HG03103 (cell line): ENCODE data around the gene RRP8.

Experiments
- ATAC-seq: cut with Tn5 transposase; IDR thresholded peaks from one replicate; pipeline ENCODE4 v1.9.1; 2021; ENCODE audit warnings: low read depth; ENCODE audit not compliant: unreplicated experiment

The RRP8 gene

DNA sequence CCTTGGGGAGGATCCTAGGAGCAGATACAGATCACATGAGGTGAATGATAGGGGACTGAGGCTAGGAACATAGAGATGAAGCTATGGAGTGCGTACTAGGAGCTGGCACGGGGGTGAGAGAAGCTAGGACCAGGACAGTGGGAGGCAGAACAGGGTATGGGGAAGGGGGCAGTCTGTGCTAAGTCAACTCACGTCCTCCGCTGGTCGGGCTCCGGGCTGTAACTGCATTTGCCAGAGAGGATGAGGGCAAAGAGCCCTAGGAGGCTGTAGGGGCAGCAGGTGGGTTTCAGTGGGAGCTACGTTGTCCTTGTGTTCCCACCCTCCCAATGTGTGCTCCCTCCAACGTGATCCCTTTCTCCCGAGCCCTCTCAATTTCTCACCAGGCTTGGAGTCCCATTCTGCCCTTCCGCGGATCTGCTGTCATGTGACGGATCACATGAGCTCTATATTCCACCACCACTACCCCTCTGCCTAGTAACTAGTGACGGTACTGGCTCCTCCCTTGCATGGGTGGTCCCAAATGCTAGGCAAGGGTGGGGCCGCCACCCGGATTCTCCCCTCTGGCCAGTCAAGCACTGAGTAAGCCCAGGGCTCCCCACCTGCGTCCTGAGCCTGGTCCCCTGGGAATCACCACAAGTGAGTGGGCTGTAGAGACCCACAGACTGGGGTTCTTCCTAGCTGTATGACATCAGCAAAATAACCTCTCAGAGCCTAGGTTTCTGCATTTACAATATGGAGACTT, 15.8 kb upstream of the RRP8 start, which contains the start of gene TPP1:
TSS of gene TPP1 (minus strand) at position 419 of the 742 bp plus-strand sequence. CDS start at position 397, 22 bp downstream.
- ATAC-seq, result peak; percentile 99

DNA sequence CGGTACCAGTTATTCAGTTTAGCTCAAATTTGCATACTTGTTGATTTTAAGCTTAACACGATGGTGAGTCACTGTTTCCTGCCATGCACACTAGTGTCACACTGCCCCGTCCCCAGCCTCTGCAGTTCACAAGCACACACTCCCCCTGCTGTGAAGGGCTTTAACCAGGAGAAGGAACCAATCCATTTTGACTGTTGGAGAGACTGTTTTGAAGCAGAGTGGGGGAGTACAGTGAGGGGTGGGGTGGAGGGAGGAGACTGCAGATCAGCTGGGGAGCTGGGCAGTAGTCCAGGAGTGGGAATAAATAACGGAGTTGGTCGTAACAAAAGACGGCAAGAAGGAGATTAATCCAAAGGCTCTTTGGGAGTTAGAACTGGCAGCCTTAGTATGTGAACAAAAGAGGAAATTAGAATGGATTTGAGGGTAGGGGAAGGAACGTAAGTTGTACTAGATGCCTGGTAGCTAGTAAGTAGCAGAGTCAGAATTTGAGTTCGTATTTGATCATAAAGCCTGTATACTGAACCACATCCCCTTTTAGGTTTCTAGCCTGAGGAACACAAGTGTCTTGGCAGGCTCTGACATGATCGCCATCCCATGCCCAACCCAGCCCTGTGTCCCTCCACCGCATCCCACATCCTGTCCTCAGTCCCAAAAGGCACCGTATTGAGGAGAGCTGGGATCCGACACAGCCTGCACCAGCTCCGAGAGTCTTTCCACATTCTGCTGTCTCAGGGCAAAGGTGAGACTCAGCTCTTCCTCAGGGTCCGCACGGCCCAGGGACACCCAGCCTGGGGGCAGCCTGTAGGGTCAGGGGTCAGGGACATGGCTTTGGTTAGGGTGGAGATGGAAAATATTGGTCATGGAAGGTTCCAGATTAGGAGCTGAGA, 14.9 kb upstream of the RRP8 start:
- no peak for ATAC-seq

DNA sequence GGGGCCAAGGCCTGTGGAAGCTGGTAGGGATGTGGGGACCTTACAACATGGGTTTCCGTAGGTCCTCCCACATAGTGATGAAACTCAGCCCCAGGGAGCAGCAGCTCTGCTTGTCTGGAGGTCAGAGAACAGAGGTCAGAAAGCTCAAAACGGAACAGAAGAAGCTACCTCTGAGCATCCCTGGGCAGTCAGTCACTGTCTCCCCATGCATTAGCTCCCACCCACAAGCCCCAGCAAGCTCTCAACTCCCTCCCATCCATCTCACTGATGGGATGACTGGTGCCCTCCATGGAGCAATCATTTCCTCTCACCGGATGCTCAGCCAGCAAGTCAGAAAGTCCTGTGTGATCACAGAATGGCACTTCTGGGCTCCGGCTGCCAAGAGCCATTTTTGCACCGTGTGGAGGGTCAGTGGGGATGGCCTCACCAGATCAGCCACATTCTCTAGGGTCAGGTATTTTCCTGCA, 13.9 kb upstream of the RRP8 start:
- no peak for ATAC-seq

DNA sequence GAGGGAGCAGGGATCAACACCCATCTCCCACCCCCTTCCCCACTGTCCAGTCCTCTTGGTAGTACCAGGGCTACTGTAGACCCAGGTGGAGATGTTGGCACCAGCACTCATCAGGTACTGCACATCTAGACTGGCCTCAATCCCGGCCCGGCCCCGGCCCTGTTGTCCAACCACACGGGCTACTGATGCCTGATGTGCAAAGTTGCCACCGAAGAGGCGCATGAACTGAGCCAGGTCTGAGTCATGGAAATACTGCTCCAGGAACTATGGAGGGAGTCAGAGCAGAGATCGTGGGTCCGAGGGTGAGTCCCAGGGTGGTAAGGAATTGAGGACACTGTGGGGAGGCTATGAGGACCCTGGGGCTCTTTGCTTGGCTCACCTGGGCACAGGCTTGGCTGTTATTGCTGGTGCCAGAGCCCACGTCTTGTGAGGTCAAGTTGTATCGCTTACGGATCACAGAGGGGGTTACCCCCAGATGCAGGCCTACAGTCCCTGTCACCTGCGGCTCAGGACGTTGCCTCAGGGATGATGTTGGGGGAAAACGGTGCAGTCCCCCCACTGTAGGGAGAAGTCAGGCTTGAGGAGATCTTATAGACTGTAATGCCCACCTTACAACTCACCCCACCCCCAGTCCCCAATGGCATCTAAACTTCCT, 13.3 kb upstream of the RRP8 start:
- no peak for ATAC-seq

DNA sequence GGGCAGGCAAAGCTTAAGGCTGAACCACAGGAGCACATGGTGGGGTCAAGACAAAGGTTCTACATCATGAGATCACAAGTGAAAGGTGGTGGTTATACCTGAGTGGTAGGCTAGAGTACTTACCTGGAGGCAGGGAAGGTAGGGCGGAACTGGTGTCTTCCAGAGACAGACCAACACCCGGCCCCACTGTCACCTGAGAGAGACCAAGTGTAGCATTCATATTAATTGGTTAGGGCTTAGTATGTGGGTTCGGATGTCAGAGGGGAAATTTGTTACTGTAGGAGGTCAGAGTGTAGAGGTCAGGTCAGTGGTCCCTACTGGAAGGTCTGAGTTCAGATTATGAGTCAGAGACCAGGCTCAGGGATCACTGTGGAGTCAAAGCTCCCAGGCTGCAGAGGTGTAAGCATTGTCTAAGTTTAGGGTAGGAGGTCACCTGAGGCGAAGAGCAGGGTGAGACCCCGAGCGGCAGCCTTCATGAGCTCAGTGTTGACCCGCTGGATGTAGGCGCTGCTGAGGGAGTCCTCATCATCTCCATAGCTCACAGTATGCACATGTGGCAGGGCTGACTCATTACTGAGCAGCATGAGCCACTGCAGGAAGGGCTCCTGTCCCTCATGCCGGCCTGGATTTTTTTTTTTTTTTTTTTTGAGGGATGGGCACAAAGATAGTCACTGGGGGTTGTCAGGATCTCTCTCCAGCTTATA, 12.6 kb upstream of the RRP8 start:
- no peak for ATAC-seq

DNA sequence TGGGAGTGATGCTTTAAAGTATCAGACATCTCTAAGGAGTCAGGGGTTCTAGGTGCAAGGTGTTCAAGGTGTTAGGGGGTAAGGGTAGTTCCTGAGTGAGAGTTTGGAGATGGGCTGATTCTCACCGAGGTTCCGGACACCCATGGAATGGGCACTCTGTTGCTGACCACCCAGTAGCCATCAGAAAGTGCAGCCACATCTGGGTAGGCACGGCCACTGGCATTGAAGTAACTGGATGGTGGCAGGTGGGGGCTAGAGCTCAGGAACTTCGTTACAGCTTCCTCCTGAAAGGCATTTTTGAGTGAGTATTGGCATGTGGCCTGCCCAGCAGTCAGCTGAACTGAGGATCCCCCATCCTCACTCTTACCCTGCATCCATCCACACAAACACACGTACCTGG, 11.6 kb upstream of the RRP8 start:
- ATAC-seq, result no peak

DNA sequence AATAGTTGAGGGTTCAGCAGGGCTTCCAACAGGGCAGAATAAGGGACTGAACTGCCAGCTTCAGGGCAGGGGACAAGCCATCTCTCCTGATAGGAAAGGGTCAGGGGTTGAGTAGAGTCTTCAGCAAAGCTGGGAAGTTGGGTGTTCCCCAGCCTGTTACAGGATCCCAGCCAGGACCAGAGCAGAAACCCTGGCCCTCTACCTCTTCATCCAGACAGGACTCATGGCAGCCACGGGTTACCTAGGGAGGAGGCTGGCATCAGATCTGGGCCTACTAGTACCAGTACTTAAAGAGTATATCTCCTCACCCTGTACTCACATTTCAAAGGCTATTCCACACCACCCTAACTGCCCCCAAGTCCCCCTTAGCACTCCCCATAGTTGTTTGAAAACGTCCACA, 11.0 kb upstream of the RRP8 start:
- ATAC-seq, result no peak

DNA sequence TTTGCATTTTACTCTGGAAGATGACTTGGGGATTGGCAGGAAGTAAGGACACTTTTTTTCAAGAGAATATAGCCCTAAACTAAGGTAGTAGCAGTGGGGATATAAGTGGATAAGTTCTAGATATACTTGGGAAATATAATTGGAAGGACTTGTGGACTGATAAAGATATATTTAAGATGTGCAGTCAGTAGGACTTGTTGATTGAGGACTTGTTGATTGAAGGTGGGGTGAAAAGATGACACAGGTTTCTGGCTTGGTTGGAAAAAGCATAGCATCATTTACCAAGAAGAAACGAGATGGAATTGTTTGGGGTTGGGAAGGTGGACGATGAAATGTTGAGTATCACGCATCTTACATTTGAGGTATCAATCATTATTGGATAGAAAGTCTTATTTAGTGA, 10.1 kb upstream of the RRP8 start:
- ATAC-seq, result no peak

DNA sequence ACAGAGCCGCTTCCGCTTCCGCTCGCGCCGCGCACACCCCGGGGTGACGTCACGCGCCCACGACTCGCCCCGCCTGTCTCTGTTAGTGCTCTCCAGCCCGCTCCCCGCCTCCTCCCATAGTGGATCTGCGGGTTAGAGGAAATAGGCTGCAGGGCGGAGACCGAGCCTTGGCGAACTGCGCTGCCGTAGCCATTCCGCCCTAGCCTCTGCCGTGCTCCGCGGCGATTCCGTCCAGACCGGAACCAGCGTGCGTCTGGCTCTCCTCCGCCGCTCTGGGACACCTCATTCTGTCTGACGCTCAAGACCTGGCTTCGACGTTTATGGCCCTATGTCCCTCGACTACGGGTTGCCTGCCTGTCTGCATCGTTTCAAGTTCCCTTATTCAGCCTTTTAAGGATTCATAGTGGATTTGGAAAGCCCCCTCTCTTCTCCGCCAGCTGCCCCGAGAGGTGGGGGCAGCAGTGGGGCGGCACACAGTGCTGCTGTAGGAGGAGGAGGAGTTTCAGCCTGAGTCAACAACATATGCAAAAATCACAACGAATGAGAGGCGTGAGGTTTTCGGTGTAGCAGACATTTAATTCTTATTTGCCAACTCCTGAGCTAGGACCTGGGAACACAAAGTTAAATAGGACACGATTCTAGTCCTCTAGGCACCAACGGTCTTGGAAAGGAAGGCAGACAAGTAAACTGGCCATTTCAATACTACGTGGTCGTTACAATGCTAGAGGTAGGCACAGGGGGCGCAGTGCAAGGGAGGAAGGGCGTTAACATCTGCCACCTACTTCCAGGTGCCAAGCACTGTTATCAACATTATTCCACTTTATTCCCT, 9.0 kb upstream of the RRP8 start, which contains the start of gene TAF10:
TSS of gene TAF10 (minus strand) at position 4 of the 829 bp plus-strand sequence. CDS start 27 bp downstream, outside the sequence.
- peak; percentile 75 for ATAC-seq

DNA sequence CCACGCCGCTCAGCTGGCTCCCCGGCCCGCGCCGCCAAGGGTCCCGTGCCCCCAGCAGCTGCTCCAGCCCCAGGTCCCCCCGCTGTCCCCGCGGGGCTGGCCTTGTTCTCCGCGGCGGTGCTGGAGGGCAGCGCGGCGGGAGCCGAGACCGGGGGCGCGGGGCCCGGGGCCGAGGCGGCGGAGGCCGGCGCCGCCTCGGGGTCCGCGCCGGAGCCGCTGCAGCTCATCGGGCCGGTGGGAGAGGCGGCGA, 8.5 kb upstream of the RRP8 start:
- peak; percentile 20 for ATAC-seq

DNA sequence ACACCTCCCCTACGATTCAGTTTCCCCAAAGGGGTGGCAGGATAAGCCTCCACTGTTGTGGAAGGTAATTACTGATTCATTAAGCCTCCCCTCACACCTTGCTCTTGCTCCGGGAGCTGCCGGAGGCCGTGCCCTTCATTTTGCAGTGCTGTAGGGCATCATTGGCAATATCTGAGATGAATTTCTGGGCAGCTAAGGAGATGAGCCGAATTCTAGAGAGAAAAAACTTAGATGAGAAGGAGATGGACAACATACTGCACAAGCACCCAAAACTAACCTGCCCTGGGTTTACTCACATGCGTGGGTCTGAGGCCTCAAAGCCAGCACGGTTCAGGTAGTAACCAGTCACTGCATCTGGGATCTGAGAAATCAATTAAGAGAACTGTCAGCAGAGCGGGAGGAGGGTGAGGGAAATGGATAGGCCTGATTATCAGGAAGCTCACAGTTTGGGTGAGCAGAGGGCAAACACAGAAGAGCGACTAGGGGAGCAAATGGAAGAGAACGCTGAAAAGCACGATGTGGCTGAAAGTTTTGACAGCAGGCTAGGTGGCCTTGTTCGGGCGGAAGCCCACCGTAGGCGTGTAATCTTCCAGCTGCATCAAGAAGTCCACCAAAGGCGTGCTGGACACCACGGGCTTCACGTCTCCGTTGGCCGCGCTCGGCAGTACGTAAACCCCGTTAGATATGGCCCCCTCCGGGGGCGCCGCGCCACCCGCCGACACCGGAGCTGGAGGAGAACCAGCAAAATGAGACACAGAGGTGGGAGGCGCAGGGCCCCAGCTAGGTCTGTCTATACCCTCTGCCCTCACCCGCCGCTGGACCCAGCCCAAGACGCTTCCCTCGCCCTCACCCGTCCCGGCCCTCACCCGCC, 7.9 kb upstream of the RRP8 start:
- ATAC-seq, result no peak

DNA sequence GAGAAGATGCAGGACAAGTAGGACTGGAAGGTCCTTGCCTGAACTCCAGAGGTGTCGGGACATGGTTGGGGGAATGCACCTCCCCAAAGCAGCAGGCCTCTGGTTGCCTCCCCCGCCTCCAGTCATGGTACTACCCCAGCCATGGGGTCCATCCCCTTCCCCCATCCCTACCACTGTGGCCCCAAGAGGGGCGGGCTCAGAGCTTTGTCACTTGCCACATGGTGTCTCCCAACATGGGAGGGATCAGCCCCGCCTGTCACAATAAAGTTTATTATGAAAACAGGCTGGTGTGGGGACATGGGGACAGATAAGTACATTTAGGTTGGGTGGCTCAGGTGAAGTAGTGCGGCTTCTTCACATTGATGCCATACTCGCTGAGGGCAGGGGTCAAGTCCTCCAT, 7.2 kb upstream of the RRP8 start:
- ATAC-seq, result no peak

DNA sequence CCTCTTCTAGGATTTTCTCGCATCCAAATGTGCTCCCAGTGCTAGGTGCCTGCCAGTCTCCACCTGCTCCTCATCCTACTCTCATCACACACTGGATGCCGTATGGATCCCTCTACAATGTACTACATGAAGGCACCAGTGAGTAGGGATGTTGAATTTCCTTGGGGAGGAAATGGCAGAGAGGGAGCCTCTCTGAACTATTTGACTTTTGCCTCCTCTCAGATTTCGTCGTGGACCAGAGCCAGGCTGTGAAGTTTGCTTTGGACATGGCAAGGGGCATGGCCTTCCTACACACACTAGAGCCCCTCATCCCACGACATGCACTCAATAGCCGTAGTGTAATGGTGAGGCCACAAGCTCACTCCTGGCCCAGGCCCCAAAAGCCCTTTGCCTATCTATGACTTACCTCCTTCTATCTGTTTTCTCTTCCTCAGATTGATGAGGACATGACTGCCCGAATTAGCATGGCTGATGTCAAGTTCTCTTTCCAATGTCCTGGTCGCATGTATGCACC, 6.1 kb upstream of the RRP8 start:
- no peak for ATAC-seq

DNA sequence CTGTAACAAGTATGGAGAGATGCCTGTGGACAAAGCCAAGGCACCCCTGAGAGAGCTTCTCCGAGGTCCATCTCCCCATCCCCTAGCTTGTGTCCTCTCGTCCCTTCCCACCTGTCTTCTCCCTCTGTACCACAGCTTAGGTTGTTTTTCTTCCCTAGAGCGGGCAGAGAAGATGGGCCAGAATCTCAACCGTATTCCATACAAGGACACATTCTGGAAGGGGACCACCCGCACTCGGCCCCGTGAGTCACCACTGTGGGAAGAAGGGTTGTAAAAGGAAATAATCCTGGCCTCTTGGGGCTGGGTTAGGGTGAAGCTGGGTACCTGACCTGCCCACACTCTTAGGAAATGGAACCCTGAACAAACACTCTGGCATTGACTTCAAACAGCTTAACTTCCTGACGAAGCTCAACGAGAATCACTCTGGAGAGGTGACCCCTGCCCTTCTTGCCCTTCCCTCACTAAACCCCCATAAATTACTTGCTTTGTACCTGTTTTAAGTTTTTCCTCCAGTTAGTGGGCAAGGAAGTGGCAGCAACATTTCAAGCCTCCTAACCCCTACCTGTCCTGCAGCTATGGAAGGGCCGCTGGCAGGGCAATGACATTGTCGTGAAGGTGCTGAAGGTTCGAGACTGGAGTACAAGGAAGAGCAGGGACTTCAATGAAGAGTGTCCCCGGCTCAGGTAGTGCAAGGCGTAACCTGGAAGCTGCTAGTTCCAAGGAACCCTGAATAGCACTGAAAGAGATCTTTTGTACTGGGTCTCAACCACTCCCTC, 5.5 kb upstream of the RRP8 start:
- no peak for ATAC-seq

DNA sequence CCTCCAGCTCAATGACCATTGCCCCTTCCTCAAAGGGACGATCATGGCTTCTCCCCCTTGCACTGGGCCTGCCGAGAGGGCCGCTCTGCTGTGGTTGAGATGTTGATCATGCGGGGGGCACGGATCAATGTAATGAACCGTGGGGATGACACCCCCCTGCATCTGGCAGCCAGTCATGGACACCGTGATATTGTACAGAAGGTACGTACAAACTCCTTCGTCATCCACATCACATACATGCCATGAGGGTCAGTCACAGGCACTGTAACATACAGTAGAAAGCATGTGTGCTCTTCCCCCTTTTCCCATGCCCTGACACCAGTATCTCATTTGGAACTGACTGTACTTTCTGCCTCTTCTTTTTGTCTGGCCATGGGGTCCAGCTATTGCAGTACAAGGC, 4.6 kb upstream of the RRP8 start:
- no peak for ATAC-seq

DNA sequence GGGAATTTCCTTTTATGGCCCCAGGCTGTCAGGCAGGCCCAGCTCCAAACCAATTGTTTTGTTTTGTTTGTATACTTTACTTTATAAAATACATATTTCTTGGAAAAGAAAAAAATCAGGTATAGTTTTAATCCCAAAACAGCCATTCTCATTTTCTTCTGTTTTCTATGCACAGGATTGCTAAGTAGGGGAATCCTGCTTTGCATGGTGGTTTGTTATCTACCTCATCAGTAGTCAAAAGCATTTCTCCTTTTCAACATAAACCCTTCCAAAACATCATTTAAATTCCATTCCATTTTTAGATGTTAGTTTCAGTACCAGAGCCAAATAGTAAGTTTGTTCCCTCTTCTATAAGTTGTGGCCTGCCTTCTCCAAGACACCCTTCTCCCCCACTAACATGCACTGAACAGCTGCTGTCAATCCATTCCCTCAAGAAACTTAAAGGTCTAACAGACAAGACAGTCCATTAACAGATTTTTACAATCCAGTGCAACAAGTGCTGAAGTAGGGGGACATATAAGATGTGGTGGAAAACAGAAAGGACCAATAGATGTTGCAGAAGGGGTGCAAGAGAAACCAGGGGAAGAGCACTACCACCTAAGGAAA, 3.9 kb upstream of the RRP8 start:
- ATAC-seq, result no peak

DNA sequence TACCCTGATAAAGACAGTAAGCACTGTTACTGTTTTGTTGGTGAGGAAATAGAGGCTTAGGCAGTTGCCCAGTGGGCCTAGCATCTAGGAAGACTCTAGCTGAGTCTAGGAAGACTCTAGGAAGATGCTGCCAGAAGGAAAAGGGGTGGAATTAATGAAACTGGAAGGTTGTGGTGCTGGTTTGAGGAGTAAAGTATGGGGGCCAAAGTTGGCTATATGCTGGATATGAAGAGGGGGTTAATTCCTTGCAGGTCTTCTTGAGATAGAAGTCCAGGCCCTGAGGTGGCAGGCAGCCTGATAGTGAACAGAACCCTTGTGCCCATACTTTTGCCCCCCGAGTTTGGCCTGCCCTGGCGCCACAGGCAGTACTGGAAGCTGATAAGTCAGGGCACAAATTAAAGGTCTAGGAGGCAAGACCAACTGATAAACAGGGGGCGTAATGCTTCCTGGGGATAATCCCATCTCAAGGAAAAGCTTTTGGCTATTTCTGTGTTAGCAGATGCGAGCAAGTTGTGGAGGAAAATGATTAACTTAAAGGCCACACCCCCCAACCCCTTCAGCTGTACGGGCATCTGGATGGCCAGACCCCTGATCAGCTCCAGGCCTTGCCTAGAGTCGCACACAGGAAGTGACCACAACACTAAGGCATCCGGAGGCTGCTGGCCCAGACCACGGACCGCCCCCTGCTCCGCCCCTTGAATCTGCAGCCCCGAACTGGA, 3.2 kb upstream of the RRP8 start:
- peak; percentile 40 for ATAC-seq
